Loucy (cell line): ENCODE results near the gene JMJD8.

Experiments
- H2AFZ ChIP-seq: fragments of 200-600 bp; sonication (generic); 2 replicates; pipeline ENCODE4 v1.6.0; 2016; ENCODE audit warnings: antibody characterized with exemption, mild to moderate bottlenecking, low read length, moderate library complexity
- H3F3A ChIP-seq: fragments of 200-600 bp; 2 replicates; pipeline ENCODE4 v1.6.0; 2016; ENCODE audit warnings: antibody characterized with exemption, low read depth, mild to moderate bottlenecking
- H3K27me3 ChIP-seq: fragments of 200-600 bp; sonication (generic); 2 replicates; pipeline ENCODE4 v1.6.1; 2014; ENCODE audit warnings: low read length, mild to moderate bottlenecking; ENCODE audit not compliant: insufficient read depth, poor library complexity, severe bottlenecking
- H3K36me3 ChIP-seq: fragments of 200-600 bp; sonication (generic); 2 replicates; pipeline ENCODE4 v1.6.1; 2016; ENCODE audit warnings: low read length; ENCODE audit not compliant: insufficient read depth
- H3K4me1 ChIP-seq: fragments of 200-600 bp; sonication (generic); 2 replicates; pipeline ENCODE4 v1.5.1; 2014; ENCODE audit warnings: low read length, mild to moderate bottlenecking; ENCODE audit not compliant: insufficient read depth, poor library complexity, severe bottlenecking
- H3K4me2 ChIP-seq: fragments of 200-600 bp; sonication (generic); 2 replicates; pipeline ENCODE4 v1.6.0; 2014; ENCODE audit warnings: antibody characterized with exemption, low read length, low read depth, mild to moderate bottlenecking; ENCODE audit not compliant: poor library complexity, severe bottlenecking
- H3K4me3 ChIP-seq: fragments of 200-600 bp; sonication (generic); 2 replicates; pipeline ENCODE4 v1.5.1; 2014; ENCODE audit warnings: low read length, mild to moderate bottlenecking, mixed read lengths; ENCODE audit not compliant: poor library complexity, severe bottlenecking
- H3K79me2 ChIP-seq: fragments of 200-600 bp; sonication (generic); 2 replicates; pipeline ENCODE4 v1.6.1; 2014; ENCODE audit warnings: low read length; ENCODE audit not compliant: insufficient read depth
- H3K9ac ChIP-seq: fragments of 200-600 bp; sonication (generic); 2 replicates; pipeline ENCODE4 v1.6.0; 2014; ENCODE audit warnings: mild to moderate bottlenecking, low read depth, low read length, moderate library complexity; ENCODE audit not compliant: poor library complexity, severe bottlenecking
- H3K9me2 ChIP-seq: fragments of 200-600 bp; sonication (generic); replicated peaks from 2 replicates; pipeline ENCODE4 v1.6.1; 2016; ENCODE audit warnings: low read depth, low read length, mixed read lengths
- H3K9me3 ChIP-seq: fragments of 200-600 bp; sonication (generic); 2 replicates; pipeline ENCODE4 v1.6.1; 2014; ENCODE audit warnings: mild to moderate bottlenecking, antibody characterized with exemption, low read length, low read depth; ENCODE audit not compliant: insufficient read depth
- H4K20me1 ChIP-seq: fragments of 200-600 bp; sonication (generic); 2 replicates; pipeline ENCODE4 v1.6.0; 2014; ENCODE audit warnings: antibody characterized with exemption, low read length, mild to moderate bottlenecking; ENCODE audit not compliant: insufficient read depth, poor library complexity, severe bottlenecking
- CTCF ChIP-seq: fragments of 200-600 bp; sonication (generic); conservative IDR thresholded peaks from 2 replicates; pipeline ENCODE4 v1.5.1; 2014; ENCODE audit warnings: mild to moderate bottlenecking, antibody characterized with exemption, low read length
- EZH2phosphoT487 ChIP-seq: fragments of 200-600 bp; IDR thresholded peaks from 2 replicates; pipeline ENCODE4 v1.6.1; 2018; ENCODE audit warnings: antibody characterized with exemption, mild to moderate bottlenecking, moderate library complexity, borderline replicate concordance

The JMJD8 gene

DNA sequence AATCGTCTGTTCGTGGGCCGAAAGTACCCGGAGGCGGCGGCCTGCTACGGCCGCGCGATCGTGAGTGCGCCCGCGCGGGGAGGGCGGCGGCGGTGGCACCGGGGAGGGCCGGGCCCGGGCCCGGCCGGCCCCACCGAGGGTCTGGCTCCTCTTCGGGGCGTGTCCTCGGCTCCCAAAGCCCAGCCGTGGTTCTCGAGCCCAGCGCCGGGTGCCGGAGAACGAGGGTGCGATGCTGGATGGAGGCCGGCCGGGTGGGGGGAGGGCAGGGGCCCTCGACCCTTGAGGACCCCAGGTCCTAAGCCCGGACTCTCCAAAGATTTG, 3.5 kb downstream of the JMJD8 start:
- Histone ChIP-seq H3K9ac (peak overlapping the region; percentile 76), H2AFZ (no peak overlapping the region), H3K36me3 (no peaks in the 10 kb centered on the region), H4K20me1 (peaks cover 2% of the 10 kb centered on the region), H3K27me3 (no peaks in the 10 kb centered on the region), H3K9me2 (no peaks in the 10 kb centered on the region), H3F3A (no peaks in the 10 kb centered on the region), H3K79me2 (peaks cover 16% of the 10 kb centered on the region; the same call in 1 of the 2 replicates), H3K4me2 (peak overlapping the region; percentile 73), H3K4me3 (peak overlapping the region; percentile 82), H3K9me3 (no peaks in the 10 kb centered on the region), H3K4me1 (peaks cover 4% of the 10 kb centered on the region)
- TF ChIP-seq CTCF (no peak), EZH2phosphoT487 (no peak)

- Histone ChIP-seq H3K36me3 (no peaks in the 10 kb centered on the region), H4K20me1 (peaks cover 2% of the 10 kb centered on the region), H3K27me3 (no peaks in the 10 kb centered on the region), H3F3A (no peaks in the 10 kb centered on the region), H3K4me3 (peak within 1 kb of the TSS; percentile 82), H3K4me1 (peaks cover 4% of the 10 kb centered on the region), H3K4me2 (peak within 1 kb of the TSS; percentile 73), H3K9me3 (no peaks in the 10 kb centered on the region), H2AFZ (no peak within 1 kb of the TSS), H3K9ac (peak within 1 kb of the TSS; percentile 76), H3K9me2 (no peaks in the 10 kb centered on the region), H3K79me2 (peaks cover 16% of the 10 kb centered on the region; the same call in 1 of the 2 replicates)
- TF ChIP-seq EZH2phosphoT487 (no peak), CTCF (no peak)
Measured at GRCh38 chr16:679814-680624, 4.1 kb downstream of the JMJD8 start, which contains the start of gene STUB1. Gene STUB1 (plus strand): TSS chr16:680410. CDS start chr16:680526, 116 bp downstream.

GRCh38 chr16:678858-679813, 5.0 kb downstream of the JMJD8 start:
- Histone ChIP-seq H3K36me3 (no peaks in the 10 kb centered on the region), H3F3A (no peaks in the 10 kb centered on the region), H4K20me1 (peaks cover 2% of the 10 kb centered on the region), H3K9me3 (no peaks in the 10 kb centered on the region), H2AFZ (no peak overlapping the region), H3K79me2 (peaks cover 16% of the 10 kb centered on the region; the same call in 1 of the 2 replicates), H3K9me2 (no peaks in the 10 kb centered on the region), H3K4me1 (peaks cover 4% of the 10 kb centered on the region), H3K9ac (no peak overlapping the region), H3K4me3 (peak overlapping the region; percentile 60), H3K27me3 (no peaks in the 10 kb centered on the region), H3K4me2 (peak overlapping the region; percentile 66)
- TF ChIP-seq CTCF (no peak), EZH2phosphoT487 (no peak)
